ENCODE measurements around the gene BABAM1.

- TF ChIP-seq CTCF (conservative IDR thresholded peaks at IDR 0.05; ENCODE audit: low read length) (no peak), EZH2phosphoT487 (IDR thresholded peaks at IDR 0.05; ENCODE audit: borderline replicate concordance) (no peak)
Observed at GRCh38 chr19:17237747-17238706, 29.2 kb upstream of the BABAM1 start.

Data from Loucy (cell line).